K562 (cell line): Measurements from ENCODE around the gene OR4D2. TPM values are rescaled to one million over a fixed set of nuclear protein-coding genes. Genes with fewer than 3 reads are reported as not detected.
A peak's percentile ranks its signal among the peaks of the same experiment; 100 is the strongest.

Experiments used
- CBFB ChIP-seq: sonication (generic); formaldehyde crosslinking; IDR thresholded peaks from 2 replicates; pipeline ENCODE4 v1.4.0; 2020; ENCODE audit warnings: mild to moderate bottlenecking, missing genetic modification reagents
- EP300 ChIP-seq: IDR thresholded peaks from 2 replicates; pipeline ENCODE4 v1.6.1; 2012; ENCODE audit warnings: low read length, improper control_type of control experiment
- HNRNPUL1 ChIP-seq: fragments of 200-400 bp; formaldehyde crosslinking; IDR thresholded peaks from 2 replicates; pipeline ENCODE4 v1.6.1; 2017; ENCODE audit warnings: low read length
- MYC ChIP-seq, 2 experiments: fragments of 250-450 bp in 1 of 2; sonication (Bioruptor Pico) in 1 of 2; IDR thresholded peaks; 2 replicates each; pipeline versions ENCODE4 v1.5.1 to v1.6.1; 2012 to 2021; ENCODE audit warnings: low read depth in 2 of 2, borderline replicate concordance in 1 of 2, improper control_type of control experiment in 1 of 2, low read length in 1 of 2, mild to moderate bottlenecking in 1 of 2, moderate library complexity in 1 of 2
- NRF1 ChIP-seq, 2 experiments: fragments of 450-650 bp; IDR thresholded peaks in 1 of 2; conservative IDR thresholded peaks in 1 of 2; 2 replicates each; pipeline ENCODE4 v1.6.1; 2014; ENCODE audit warnings: mild to moderate bottlenecking in 2 of 2
- RAD21 ChIP-seq, 2 experiments: fragments of 250-450 bp in 1 of 2; fragments of 450-650 bp in 1 of 2; sonication (Bioruptor Pico) in 1 of 2; formaldehyde crosslinking in 1 of 2; IDR thresholded peaks in 1 of 2; conservative IDR thresholded peaks in 1 of 2; 2 replicates each; pipeline versions ENCODE4 v1.4.0 to v1.8.0; 2020 to 2022; ENCODE audit warnings: mild to moderate bottlenecking in 2 of 2, moderate library complexity in 1 of 2
- SFPQ ChIP-seq: fragments of 200-400 bp; formaldehyde crosslinking; IDR thresholded peaks from 2 replicates; pipeline ENCODE4 v1.6.1; 2017; ENCODE audit warnings: mild to moderate bottlenecking, low read depth, low read length, moderate library complexity
- SMC3 ChIP-seq: conservative IDR thresholded peaks from 2 replicates; pipeline ENCODE4 v1.6.1; 2011; ENCODE audit warnings: low read depth, low read length, improper control_type of control experiment; ENCODE audit not compliant: insufficient read depth
- TCFL5 ChIP-seq: fragments of 250-450 bp; sonication (Bioruptor Pico); conservative IDR thresholded peaks from 2 replicates; pipeline ENCODE4 v1.6.1; 2021; ENCODE audit warnings: mild to moderate bottlenecking, moderate library complexity, matching md5 sums
- ZNF133 ChIP-seq: fragments of 250-450 bp; sonication (Bioruptor Pico); IDR thresholded peaks from 2 replicates; pipeline ENCODE4 v1.4.0; 2020; ENCODE audit warnings: mild to moderate bottlenecking
- ZNF140 ChIP-seq: fragments of 250-450 bp; sonication (Bioruptor Pico); IDR thresholded peaks from 2 replicates; pipeline ENCODE4 v1.8.0; 2021; ENCODE audit warnings: moderate library complexity, mild to moderate bottlenecking, inconsistent platforms
- ZNF316 ChIP-seq: fragments of 450-650 bp; IDR thresholded peaks from 2 replicates; pipeline ENCODE4 v1.6.1; 2016
- ZNF778 ChIP-seq: fragments of 450-650 bp; formaldehyde crosslinking; IDR thresholded peaks from 2 replicates; pipeline ENCODE4 v1.4.0; 2020; ENCODE audit warnings: mild to moderate bottlenecking, moderate library complexity
- polyA plus RNA-seq, 8 experiments: library from polyadenylated mRNA; depleted of rRNA in 4 of 8; stranded (reverse) in 5 of 8; unstranded in 3 of 8; fragments of >200 nt; fragmentation: Nextera tagmentation in 2 of 8; fragmentation: Illumina TruSeq in 1 of 8; extraction: Ambion mirVana in 2 of 8; extraction: Trizol in 1 of 8; gene quantifications; 2 replicates each; pipeline versions ENCODE4 v1.2.1 to v1.2.3, GENCODE V29; 2011 to 2014; ENCODE audit warnings: inconsistent platforms in 1 of 8, missing spikeins in 1 of 8
- total RNA-seq, 7 experiments: library from RNA; depleted of rRNA in 6 of 7; stranded (reverse); fragments of >200 nt in 6 of 7; fragmentation: Illumina TruSeq in 2 of 7; extraction: Trizol in 2 of 7; gene quantifications; 2 replicates each; pipeline versions ENCODE4 v1.2.1 to v1.2.3, GENCODE V29; 2011 to 2021; ENCODE audit warnings: low replicate concordance in 1 of 7
- TF ChIP-seq, protein P1 (sequence below): fragments of 450-650 bp; IDR thresholded peaks from one replicate; pipeline ENCODE4 v1.6.1; 2018; ENCODE audit warnings: mild to moderate bottlenecking, moderate library complexity; ENCODE audit not compliant: partially characterized antibody
- TF ChIP-seq, protein P2 (sequence below): IDR thresholded peaks from 2 replicates; pipeline ENCODE4 v1.6.1; 2012; ENCODE audit warnings: low read depth, low read length, improper control_type of control experiment, borderline replicate concordance
- TF ChIP-seq, protein P3 (sequence below), 3 experiments: IDR thresholded peaks in 2 of 3; conservative IDR thresholded peaks in 1 of 3; 2 replicates each; pipeline ENCODE4 v1.5.1; 2011 to 2012; ENCODE audit warnings: low read length in 3 of 3, mild to moderate bottlenecking in 3 of 3, control low read depth in 2 of 3, improper control_type of control experiment in 1 of 3, inconsistent platforms in 1 of 3, low read depth in 1 of 3, mixed read lengths in 1 of 3, moderate library complexity in 1 of 3; ENCODE audit not compliant: insufficient read depth in 2 of 3
- TF ChIP-seq, protein P4 (sequence below): sonication (generic); formaldehyde crosslinking; IDR thresholded peaks from 2 replicates; pipeline ENCODE4 v1.5.0; 2020; ENCODE audit warnings: missing genetic modification reagents

OR4D2 gene
- total and polyA plus RNA-seq, 9 of the 15 experiments (the other 6 are each of a cell fraction or from before 2014, with no cell fraction given): not detected

GRCh38 chr17:58200024-58200633, 33.3 kb downstream of the OR4D2 start (continued):
- TF ChIP-seq HNRNPUL1 (no peak), ZNF140 (no peak), NRF1 (conservative IDR thresholded peaks at IDR 0.05 in 1 of 2, IDR thresholded peaks at IDR 0.05 in 1 of 2) (no peak), SFPQ (no peak), MYC (IDR thresholded peaks at IDR 0.05; ENCODE audit: low read depth, low read length) (0 out of 2 replicates have a peak, but pooled peaks have one; percentile 33), MYC (CRISPR knock-in tag; IDR thresholded peaks at IDR 0.05; ENCODE audit: borderline replicate concordance, low read depth) (no peak), ZNF778 (CRISPR knock-in tag) (no peak), EP300 (no peak), SMC3 (peak; percentile 71), ZNF316 (no peak), RAD21 (CRISPR knock-in tag; conservative IDR thresholded peaks at IDR 0.05 in 1 of 2, IDR thresholded peaks at IDR 0.05 in 1 of 2) (peak; percentile 33 to 49; a peak in 2 of 4 replicates), CBFB (CRISPR knock-in tag) (0 out of 2 replicates have a peak, but pooled peaks have one; percentile 28), ZNF133 (no peak), TCFL5 (no peak)
- TF ChIP-seq, protein P1, sequence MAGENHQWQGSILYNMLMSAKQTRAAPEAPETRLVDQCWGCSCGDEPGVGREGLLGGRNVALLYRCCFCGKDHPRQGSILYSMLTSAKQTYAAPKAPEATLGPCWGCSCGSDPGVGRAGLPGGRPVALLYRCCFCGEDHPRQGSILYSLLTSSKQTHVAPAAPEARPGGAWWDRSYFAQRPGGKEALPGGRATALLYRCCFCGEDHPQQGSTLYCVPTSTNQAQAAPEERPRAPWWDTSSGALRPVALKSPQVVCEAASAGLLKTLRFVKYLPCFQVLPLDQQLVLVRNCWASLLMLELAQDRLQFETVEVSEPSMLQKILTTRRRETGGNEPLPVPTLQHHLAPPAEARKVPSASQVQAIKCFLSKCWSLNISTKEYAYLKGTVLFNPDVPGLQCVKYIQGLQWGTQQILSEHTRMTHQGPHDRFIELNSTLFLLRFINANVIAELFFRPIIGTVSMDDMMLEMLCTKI: no peak
- TF ChIP-seq, protein P2, sequence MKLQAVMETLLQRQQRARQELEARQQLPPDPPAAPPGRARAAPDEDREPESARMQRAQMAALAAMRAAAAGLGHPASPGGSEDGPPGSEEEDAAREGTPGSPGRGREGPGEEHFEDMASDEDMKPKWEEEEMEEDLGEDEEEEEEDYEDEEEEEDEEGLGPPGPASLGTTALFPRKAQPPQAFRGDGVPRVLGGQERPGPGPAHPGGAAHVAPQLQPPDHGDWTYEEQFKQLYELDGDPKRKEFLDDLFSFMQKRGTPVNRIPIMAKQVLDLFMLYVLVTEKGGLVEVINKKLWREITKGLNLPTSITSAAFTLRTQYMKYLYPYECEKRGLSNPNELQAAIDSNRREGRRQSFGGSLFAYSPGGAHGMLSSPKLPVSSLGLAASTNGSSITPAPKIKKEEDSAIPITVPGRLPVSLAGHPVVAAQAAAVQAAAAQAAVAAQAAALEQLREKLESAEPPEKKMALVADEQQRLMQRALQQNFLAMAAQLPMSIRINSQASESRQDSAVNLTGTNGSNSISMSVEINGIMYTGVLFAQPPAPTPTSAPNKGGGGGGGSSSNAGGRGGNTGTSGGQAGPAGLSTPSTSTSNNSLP: no peak
- TF ChIP-seq, protein P3, sequence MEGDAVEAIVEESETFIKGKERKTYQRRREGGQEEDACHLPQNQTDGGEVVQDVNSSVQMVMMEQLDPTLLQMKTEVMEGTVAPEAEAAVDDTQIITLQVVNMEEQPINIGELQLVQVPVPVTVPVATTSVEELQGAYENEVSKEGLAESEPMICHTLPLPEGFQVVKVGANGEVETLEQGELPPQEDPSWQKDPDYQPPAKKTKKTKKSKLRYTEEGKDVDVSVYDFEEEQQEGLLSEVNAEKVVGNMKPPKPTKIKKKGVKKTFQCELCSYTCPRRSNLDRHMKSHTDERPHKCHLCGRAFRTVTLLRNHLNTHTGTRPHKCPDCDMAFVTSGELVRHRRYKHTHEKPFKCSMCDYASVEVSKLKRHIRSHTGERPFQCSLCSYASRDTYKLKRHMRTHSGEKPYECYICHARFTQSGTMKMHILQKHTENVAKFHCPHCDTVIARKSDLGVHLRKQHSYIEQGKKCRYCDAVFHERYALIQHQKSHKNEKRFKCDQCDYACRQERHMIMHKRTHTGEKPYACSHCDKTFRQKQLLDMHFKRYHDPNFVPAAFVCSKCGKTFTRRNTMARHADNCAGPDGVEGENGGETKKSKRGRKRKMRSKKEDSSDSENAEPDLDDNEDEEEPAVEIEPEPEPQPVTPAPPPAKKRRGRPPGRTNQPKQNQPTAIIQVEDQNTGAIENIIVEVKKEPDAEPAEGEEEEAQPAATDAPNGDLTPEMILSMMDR (IDR thresholded peaks at IDR 0.05 in 2 of 3, conservative IDR thresholded peaks at IDR 0.05 in 1 of 3; ENCODE audit: insufficient read depth in 2 of 3, low read depth in 1 of 3, low read length in 3 of 3): peak; percentile 68 to 79 (median 69)
- TF ChIP-seq, protein P4, sequence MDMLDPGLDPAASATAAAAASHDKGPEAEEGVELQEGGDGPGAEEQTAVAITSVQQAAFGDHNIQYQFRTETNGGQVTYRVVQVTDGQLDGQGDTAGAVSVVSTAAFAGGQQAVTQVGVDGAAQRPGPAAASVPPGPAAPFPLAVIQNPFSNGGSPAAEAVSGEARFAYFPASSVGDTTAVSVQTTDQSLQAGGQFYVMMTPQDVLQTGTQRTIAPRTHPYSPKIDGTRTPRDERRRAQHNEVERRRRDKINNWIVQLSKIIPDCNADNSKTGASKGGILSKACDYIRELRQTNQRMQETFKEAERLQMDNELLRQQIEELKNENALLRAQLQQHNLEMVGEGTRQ (CRISPR knock-in tag): 0 out of 2 replicates have a peak, but pooled peaks have one; percentile 23
